Measurements from ENCODE around the gene RASAL2. TPM values are rescaled to one million over a fixed set of nuclear protein-coding genes. Genes with fewer than 3 reads are reported as not detected.

The RASAL2 gene
- total RNA-seq, 2 experiments from 2014 or later = not detected

GRCh38 chr1:178412400-178412770, 318.5 kb downstream of the RASAL2 start:
- ChIA-PET CTCF (no interaction called here), POLR2A (interaction anchor here (0.5 kb wide), 1 partner anchor 48 kb away, joined by 5 read pairs; no protein-coding TSS in a partner anchor)
- Mint-ChIP-seq H3K27me3 (peaks cover 4% of the 10 kb centered on the region), H3K4me1 (ENCODE audit: low read depth) (no peaks in the 10 kb centered on the region), H3K36me3 (ENCODE audit: low read depth) (no peaks in the 10 kb centered on the region), H3K9me3 (peaks cover 2% of the 10 kb centered on the region), H3K27ac (no peak overlapping the region), H3K4me3 (no peak overlapping the region)
- ATAC-seq (no peak), DNase-seq (no peak)
- intact Hi-C loops (cut with micrococcal nuclease) = no loop called here
- no peak for TF ChIP-seq CTCF (IDR thresholded peaks at IDR 0.05)

- Mint-ChIP-seq H3K9me3 (peaks cover 2% of the 10 kb centered on the region), H3K27me3 (peaks cover 2% of the 10 kb centered on the region), H3K27ac (no peak overlapping the region), H3K36me3 (ENCODE audit: low read depth) (no peaks in the 10 kb centered on the region), H3K4me3 (no peak overlapping the region), H3K4me1 (ENCODE audit: low read depth) (no peaks in the 10 kb centered on the region)
- intact Hi-C loops (cut with micrococcal nuclease) = no loop called here
- ATAC-seq (no peak), DNase-seq (no peak)
- TF ChIP-seq CTCF (IDR thresholded peaks at IDR 0.05) = no peak
- POLR2A ChIA-PET = interaction anchor here (0.7 kb wide), 1 partner anchor 28 kb away, joined by 4 read pairs; no protein-coding TSS in a partner anchor
- CTCF ChIA-PET = no interaction called here
Observed at GRCh38 chr1:178417858-178418257, 324.0 kb downstream of the RASAL2 start.

DNA sequence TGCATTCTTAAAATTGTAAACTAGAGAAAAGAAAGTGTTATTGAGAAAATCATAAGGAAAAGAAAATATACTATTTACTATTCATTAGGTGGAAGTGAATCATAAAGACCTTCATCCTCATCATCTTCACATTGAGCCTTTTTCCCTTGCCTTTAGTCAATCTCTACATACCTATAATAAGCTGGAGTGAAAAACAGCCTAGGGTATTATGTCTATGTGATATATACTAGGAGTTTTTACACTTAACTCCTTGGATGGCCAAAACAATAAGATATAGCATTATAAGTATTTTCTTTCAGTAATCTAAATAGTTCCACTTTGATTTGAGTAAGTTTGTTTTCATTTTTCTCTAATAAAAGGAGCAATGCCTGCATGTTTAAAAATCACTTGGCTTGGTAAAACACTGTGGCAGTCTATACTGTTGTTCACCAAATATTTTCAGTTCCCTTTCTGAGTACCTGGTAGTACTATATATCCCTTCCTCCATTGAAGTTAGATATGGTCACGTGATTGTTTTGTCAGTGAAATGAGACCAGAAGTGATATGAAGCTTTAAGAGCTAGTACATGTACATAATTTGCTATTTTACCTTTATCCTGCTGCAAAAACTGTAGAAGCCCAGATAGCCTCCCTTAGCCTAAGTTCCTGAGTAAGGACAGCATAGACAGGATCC, 324.5 kb downstream of the RASAL2 start:
- Mint-ChIP-seq H3K36me3 (ENCODE audit: low read depth) (no peaks in the 10 kb centered on the region), H3K4me3 (no peak overlapping the region), H3K27ac (no peak overlapping the region), H3K4me1 (ENCODE audit: low read depth) (no peaks in the 10 kb centered on the region), H3K27me3 (peaks cover 3% of the 10 kb centered on the region), H3K9me3 (peaks cover 2% of the 10 kb centered on the region)
- ATAC-seq (no peak), DNase-seq (no peak)
- intact Hi-C loops (cut with micrococcal nuclease) = no loop called here
- CTCF ChIA-PET = no interaction called here
- no peak for TF ChIP-seq CTCF (IDR thresholded peaks at IDR 0.05)
- POLR2A ChIA-PET = interaction anchor here (0.7 kb wide), 1 partner anchor 29 kb away, joined by 4 read pairs; no protein-coding TSS in a partner anchor

GRCh38 chr1:178434360-178434759, 340.5 kb downstream of the RASAL2 start:
- Mint-ChIP-seq H3K36me3 (ENCODE audit: low read depth) (no peaks in the 10 kb centered on the region), H3K27ac (no peak overlapping the region), H3K9me3 (no peaks in the 10 kb centered on the region), H3K4me1 (ENCODE audit: low read depth) (no peaks in the 10 kb centered on the region), H3K27me3 (peaks cover 4% of the 10 kb centered on the region), H3K4me3 (no peak overlapping the region)
- DNase-seq (no peak), ATAC-seq (no peak)
- no peak for TF ChIP-seq CTCF (IDR thresholded peaks at IDR 0.05)
- CTCF ChIA-PET = no interaction called here
- intact Hi-C loops (cut with micrococcal nuclease) = no loop called here
- POLR2A ChIA-PET = no interaction called here

DNA sequence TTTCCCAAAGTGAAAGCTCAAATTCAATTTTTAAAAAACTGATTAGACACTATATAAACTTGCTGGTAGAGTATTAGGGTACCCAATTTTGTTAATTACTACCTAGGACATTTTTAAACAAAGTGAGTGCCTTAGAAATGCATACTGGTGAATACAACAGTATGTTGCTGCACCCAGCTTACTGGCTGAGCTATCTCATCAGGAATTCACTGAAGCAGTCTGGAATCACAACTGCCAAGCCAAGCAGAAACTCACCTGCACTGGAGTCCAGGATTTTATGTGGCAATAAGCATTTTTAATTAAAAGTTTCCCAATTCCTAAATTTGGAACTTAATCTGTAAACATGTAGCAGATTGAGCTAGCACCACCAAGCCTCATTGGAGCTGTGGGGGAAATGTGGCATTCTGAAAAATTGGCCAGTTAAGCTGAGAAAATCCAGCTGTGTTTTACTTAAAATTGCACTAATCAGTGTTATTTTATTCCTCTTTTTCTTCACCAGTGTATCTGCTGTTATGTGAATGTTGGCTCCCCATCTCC, 341.1 kb downstream of the RASAL2 start:
- intact Hi-C loops (cut with micrococcal nuclease) = no loop called here
- H3K9me3 Mint-ChIP-seq = no peaks in the 10 kb centered on the region
- ChIA-PET POLR2A (no interaction called here), CTCF (no interaction called here)
- H3K27ac Mint-ChIP-seq = no peak overlapping the region
- H3K36me3 Mint-ChIP-seq (ENCODE audit: low read depth) = no peaks in the 10 kb centered on the region
- H3K4me3 Mint-ChIP-seq = no peak overlapping the region
- H3K4me1 Mint-ChIP-seq (ENCODE audit: low read depth) = no peaks in the 10 kb centered on the region
- DNase-seq (no peak), ATAC-seq (no peak)
- TF ChIP-seq CTCF (IDR thresholded peaks at IDR 0.05) = no peak
- H3K27me3 Mint-ChIP-seq = peaks cover 4% of the 10 kb centered on the region

Measured in activated CD8-positive, alpha-beta T cell treated with anti-CD3 and anti-CD28 coated beads for 36 hours (primary cell).